HCT116 (cell line): ENCODE measurements around the gene LAMB2. TPM values are rescaled to one million over a fixed set of nuclear protein-coding genes. Genes with fewer than 3 reads are reported as not detected.
A peak's percentile ranks its signal among the peaks of the same experiment; 100 is the strongest.

Experiments used
- ATAC-seq: fragments of 200-7000 bp; cut with Tn5 transposase; 2 replicates; pipeline ENCODE4 v1.9.1; 2020; ENCODE audit warnings: mild to moderate bottlenecking, moderate library complexity
- BruUV-seq: library from RNA; stranded (reverse); fragments of 400-500 nt; replicated peaks from 2 replicates; lab custom pipeline; 2021; lab: Mats Ljungman, UMichigan
- CTCF ChIA-PET: fragments of 300-600 bp; sonication (Branson Sonifier 250); formaldehyde crosslinking; loops from one replicate; lab custom pipeline; 2021; ENCODE audit warnings: antibody characterized with exemption; lab: Charles Lee
- POLR2A ChIA-PET: fragments of 300-600, 350-600 bp; sonication (Branson Sonifier 250); formaldehyde crosslinking; loops from one replicate; lab custom pipeline; 2021; ENCODE audit warnings: antibody characterized with exemption; lab: Charles Lee
- RAD21 ChIA-PET, 2 experiments: fragments of 300-600 bp; sonication (Branson Sonifier 250); formaldehyde crosslinking; loops; one replicate each; lab custom pipeline; 2023; ENCODE audit warnings: low total read pairs in 2 of 2; ENCODE audit not compliant: uncharacterized antibody in 2 of 2, unreplicated experiment in 2 of 2, low non-redundant PET in 1 of 2; lab: Charles Lee
- DNase-seq: peaks from one replicate; pipeline ENCODE4 v3.0.0-alpha.2; 2010; ENCODE audit warnings: low read depth, low spot score
- H2AFZ ChIP-seq: fragments of 200-600 bp; shearing (Covaris generic), sonication (generic); 2 replicates; pipeline ENCODE4 v1.6.1; 2017; ENCODE audit warnings: low read depth, mixed run types, mixed read lengths, antibody characterized with exemption, low read length; ENCODE audit not compliant: poor library complexity, severe bottlenecking
- H3K27ac ChIP-seq: 2 replicates; pipeline ENCODE4 v1.5.1; 2012; ENCODE audit warnings: low read depth, low read length
- H3K27me3 ChIP-seq: fragments of 200-600 bp; sonication (generic); 2 replicates; pipeline ENCODE4 v1.6.1; 2016; ENCODE audit warnings: mixed run types, low read length, mixed read lengths; ENCODE audit not compliant: insufficient read depth
- H3K36me3 ChIP-seq, 2 experiments: fragments of 200-500 bp in 1 of 2; fragments of 200-600 bp in 1 of 2; sonication (Bioruptor generic) in 1 of 2; sonication (generic) in 1 of 2; 2 replicates each; pipeline versions ENCODE4 v1.5.1 to v1.6.1; 2014 to 2016; ENCODE audit warnings: low read length in 2 of 2, inconsistent platforms in 1 of 2, mixed read lengths in 1 of 2, mixed run types in 1 of 2; ENCODE audit not compliant: insufficient read depth in 2 of 2, control insufficient read depth in 1 of 2
- H3K4me1 ChIP-seq, 2 experiments: fragments of 200-600 bp in 1 of 2; sonication (generic) in 1 of 2; 2 replicates each; pipeline versions ENCODE4 v1.5.1 to v1.6.1; 2012 to 2017; ENCODE audit warnings: low read length in 2 of 2, inconsistent platforms in 1 of 2, mild to moderate bottlenecking in 1 of 2, mixed read lengths in 1 of 2, mixed run types in 1 of 2, moderate library complexity in 1 of 2; ENCODE audit not compliant: insufficient read depth in 2 of 2, control insufficient read depth in 1 of 2
- H3K4me2 ChIP-seq: fragments of 200-600 bp; sonication (generic); 2 replicates; pipeline ENCODE4 v1.6.1; 2017; ENCODE audit warnings: mixed run types, low read length, mixed read lengths
- H3K4me3 ChIP-seq, 2 experiments: fragments of 200-600 bp in 1 of 2; sonication (generic) in 1 of 2; replicated peaks in 1 of 2; 2 replicates each; pipeline ENCODE4 v1.5.1; 2011 to 2016; ENCODE audit warnings: low read length in 2 of 2, control low read depth in 1 of 2, low read depth in 1 of 2, mild to moderate bottlenecking in 1 of 2, mixed read lengths in 1 of 2, mixed run types in 1 of 2
- H3K79me2 ChIP-seq: fragments of 200-600 bp; sonication (generic); 2 replicates; pipeline ENCODE4 v1.6.1; 2017; ENCODE audit warnings: mild to moderate bottlenecking, mixed run types, low read length, moderate library complexity, mixed read lengths; ENCODE audit not compliant: insufficient read depth
- H3K9ac ChIP-seq: fragments of 200-600 bp; sonication (generic); 2 replicates; pipeline ENCODE4 v1.6.1; 2016; ENCODE audit warnings: low read length, mixed read lengths
- H3K9me2 ChIP-seq: fragments of 200-600 bp; sonication (generic), shearing (Covaris generic); 2 replicates; pipeline ENCODE4 v1.6.1; 2017; ENCODE audit warnings: mixed run types, mild to moderate bottlenecking, moderate library complexity; ENCODE audit not compliant: insufficient read depth
- H3K9me3 ChIP-seq, 2 experiments: fragments of 200-500 bp in 1 of 2; fragments of 200-600 bp in 1 of 2; sonication (Bioruptor generic) in 1 of 2; sonication (generic) in 1 of 2; 2 replicates each; pipeline ENCODE4 v1.6.1; 2014 to 2017; ENCODE audit warnings: low read length in 2 of 2, mixed read lengths in 2 of 2, inconsistent platforms in 1 of 2, low read depth in 1 of 2, mild to moderate bottlenecking in 1 of 2, mixed run types in 1 of 2, moderate library complexity in 1 of 2; ENCODE audit not compliant: control insufficient read depth in 1 of 2, insufficient read depth in 1 of 2
- H4K20me1 ChIP-seq: fragments of 200-600 bp; sonication (generic), shearing (Covaris generic); 2 replicates; pipeline ENCODE4 v1.6.1; 2017; ENCODE audit warnings: mixed run types, mild to moderate bottlenecking, moderate library complexity; ENCODE audit not compliant: insufficient read depth
- CBX3 ChIP-seq: IDR thresholded peaks from 2 replicates; pipeline ENCODE4 v1.6.1; 2012; ENCODE audit warnings: low read depth
- EGR1 ChIP-seq: IDR thresholded peaks from 2 replicates; pipeline ENCODE4 v1.6.1; 2012; ENCODE audit warnings: low read depth
- ELF1 ChIP-seq: IDR thresholded peaks from 2 replicates; pipeline ENCODE4 v1.6.1; 2012; ENCODE audit warnings: low read depth, borderline replicate concordance
- EZH2phosphoT487 ChIP-seq: fragments of 200-600 bp; IDR thresholded peaks from 2 replicates; pipeline ENCODE4 v1.6.1; 2018; ENCODE audit warnings: antibody characterized with exemption, borderline replicate concordance
- JUND ChIP-seq: IDR thresholded peaks from 2 replicates; pipeline ENCODE4 v1.6.1; 2012
- POLR2A ChIP-seq: IDR thresholded peaks from 2 replicates; pipeline ENCODE4 v1.7.0; 2011; ENCODE audit warnings: borderline replicate concordance; ENCODE audit not compliant: insufficient read depth, insufficient read length; ENCODE audit errors: extremely low read depth
- POLR2AphosphoS5 ChIP-seq: IDR thresholded peaks from 2 replicates; pipeline ENCODE4 v1.6.1; 2011; ENCODE audit warnings: mild to moderate bottlenecking, low read depth, low read length, moderate library complexity
- RAD21 ChIP-seq: IDR thresholded peaks from 2 replicates; pipeline ENCODE4 v1.6.1; 2012; ENCODE audit warnings: low read depth, mild to moderate bottlenecking
- SIN3A ChIP-seq: IDR thresholded peaks from 2 replicates; pipeline ENCODE4 v1.6.1; 2012; ENCODE audit warnings: low read depth
- SRF ChIP-seq: IDR thresholded peaks from 2 replicates; pipeline ENCODE4 v1.6.1; 2012; ENCODE audit warnings: low read depth
- ZNF274 ChIP-seq: fragments of 200-500 bp; sonication (Bioruptor generic); IDR thresholded peaks from 2 replicates; pipeline ENCODE4 v1.6.1; 2014; ENCODE audit warnings: mild to moderate bottlenecking, low read depth, low read length, inconsistent platforms
- intact Hi-C: fragments of 100-400 bp; cut with micrococcal nuclease; formaldehyde crosslinking; loops from 2 replicates; pipeline ENCODE4 v1.10.0; 2022
- total RNA-seq: library from RNA; stranded (reverse); gene quantifications from one replicate; pipeline ENCODE4 v1.2.1, GENCODE V29; 2021; ENCODE audit not compliant: unreplicated experiment
- TF ChIP-seq, protein P1 (sequence below): IDR thresholded peaks from 2 replicates; pipeline ENCODE4 v1.6.1; 2012; ENCODE audit warnings: low read depth
- TF ChIP-seq, protein P2 (sequence below): IDR thresholded peaks from 2 replicates; pipeline ENCODE4 v1.6.1; 2011; ENCODE audit warnings: mild to moderate bottlenecking, low read length, moderate library complexity; ENCODE audit not compliant: insufficient replicate concordance; ENCODE audit errors: extremely low read depth
- TF ChIP-seq, protein P3 (sequence below): IDR thresholded peaks from 2 replicates; pipeline ENCODE4 v1.6.1; 2012

Gene LAMB2
- total RNA-seq, 1 experiment from 2014 or later: 213 TPM

DNA sequence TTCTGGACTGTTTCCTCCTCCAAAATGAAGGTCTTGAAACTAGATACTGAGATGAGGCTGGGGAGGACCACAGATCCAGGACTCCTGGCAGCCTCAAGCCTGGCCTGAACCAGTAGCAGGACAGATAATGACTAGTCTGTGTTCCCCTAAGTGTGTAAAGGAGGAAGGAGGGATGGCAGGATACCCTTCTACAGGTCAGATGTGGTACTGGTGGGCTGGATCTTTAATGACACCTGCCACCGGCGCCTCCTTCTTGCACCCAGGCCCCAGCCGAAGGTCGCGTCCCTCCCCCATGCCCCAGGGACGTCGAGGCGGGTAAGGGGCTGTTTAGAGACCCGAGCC, 12.8 kb downstream of the LAMB2 start:
- Histone ChIP-seq H4K20me1 (no peaks in the 10 kb centered on the region), H3K9ac (peak overlapping the region; percentile 96), H3K9me3 (no peaks in the 10 kb centered on the region), H3K4me3 (peak overlapping the region; percentile 77 to 83), H2AFZ (no peak overlapping the region), H3K79me2 (peaks cover 21% of the 10 kb centered on the region), H3K36me3 (peaks cover 34% of the 10 kb centered on the region in 2 experiments), H3K9me2 (no peaks in the 10 kb centered on the region), H3K27me3 (no peaks in the 10 kb centered on the region), H3K4me1 (peaks cover 7 to 14% of the 10 kb centered on the region in 2 experiments), H3K4me2 (peak overlapping the region; percentile 99), H3K27ac (peak overlapping the region; percentile 100)
- TF ChIP-seq, protein P1, sequence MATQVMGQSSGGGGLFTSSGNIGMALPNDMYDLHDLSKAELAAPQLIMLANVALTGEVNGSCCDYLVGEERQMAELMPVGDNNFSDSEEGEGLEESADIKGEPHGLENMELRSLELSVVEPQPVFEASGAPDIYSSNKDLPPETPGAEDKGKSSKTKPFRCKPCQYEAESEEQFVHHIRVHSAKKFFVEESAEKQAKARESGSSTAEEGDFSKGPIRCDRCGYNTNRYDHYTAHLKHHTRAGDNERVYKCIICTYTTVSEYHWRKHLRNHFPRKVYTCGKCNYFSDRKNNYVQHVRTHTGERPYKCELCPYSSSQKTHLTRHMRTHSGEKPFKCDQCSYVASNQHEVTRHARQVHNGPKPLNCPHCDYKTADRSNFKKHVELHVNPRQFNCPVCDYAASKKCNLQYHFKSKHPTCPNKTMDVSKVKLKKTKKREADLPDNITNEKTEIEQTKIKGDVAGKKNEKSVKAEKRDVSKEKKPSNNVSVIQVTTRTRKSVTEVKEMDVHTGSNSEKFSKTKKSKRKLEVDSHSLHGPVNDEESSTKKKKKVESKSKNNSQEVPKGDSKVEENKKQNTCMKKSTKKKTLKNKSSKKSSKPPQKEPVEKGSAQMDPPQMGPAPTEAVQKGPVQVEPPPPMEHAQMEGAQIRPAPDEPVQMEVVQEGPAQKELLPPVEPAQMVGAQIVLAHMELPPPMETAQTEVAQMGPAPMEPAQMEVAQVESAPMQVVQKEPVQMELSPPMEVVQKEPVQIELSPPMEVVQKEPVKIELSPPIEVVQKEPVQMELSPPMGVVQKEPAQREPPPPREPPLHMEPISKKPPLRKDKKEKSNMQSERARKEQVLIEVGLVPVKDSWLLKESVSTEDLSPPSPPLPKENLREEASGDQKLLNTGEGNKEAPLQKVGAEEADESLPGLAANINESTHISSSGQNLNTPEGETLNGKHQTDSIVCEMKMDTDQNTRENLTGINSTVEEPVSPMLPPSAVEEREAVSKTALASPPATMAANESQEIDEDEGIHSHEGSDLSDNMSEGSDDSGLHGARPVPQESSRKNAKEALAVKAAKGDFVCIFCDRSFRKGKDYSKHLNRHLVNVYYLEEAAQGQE: no peak
- no peak for TF ChIP-seq SRF
- TF ChIP-seq, protein P2, sequence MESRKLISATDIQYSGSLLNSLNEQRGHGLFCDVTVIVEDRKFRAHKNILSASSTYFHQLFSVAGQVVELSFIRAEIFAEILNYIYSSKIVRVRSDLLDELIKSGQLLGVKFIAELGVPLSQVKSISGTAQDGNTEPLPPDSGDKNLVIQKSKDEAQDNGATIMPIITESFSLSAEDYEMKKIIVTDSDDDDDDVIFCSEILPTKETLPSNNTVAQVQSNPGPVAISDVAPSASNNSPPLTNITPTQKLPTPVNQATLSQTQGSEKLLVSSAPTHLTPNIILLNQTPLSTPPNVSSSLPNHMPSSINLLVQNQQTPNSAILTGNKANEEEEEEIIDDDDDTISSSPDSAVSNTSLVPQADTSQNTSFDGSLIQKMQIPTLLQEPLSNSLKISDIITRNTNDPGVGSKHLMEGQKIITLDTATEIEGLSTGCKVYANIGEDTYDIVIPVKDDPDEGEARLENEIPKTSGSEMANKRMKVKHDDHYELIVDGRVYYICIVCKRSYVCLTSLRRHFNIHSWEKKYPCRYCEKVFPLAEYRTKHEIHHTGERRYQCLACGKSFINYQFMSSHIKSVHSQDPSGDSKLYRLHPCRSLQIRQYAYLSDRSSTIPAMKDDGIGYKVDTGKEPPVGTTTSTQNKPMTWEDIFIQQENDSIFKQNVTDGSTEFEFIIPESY: no peak
- no peak for TF ChIP-seq EGR1
- TF ChIP-seq ZNF274: no peak
- no peak for TF ChIP-seq ELF1
- TF ChIP-seq RAD21: no peak
- TF ChIP-seq JUND: no peak
- no peak for TF ChIP-seq SIN3A
- no peak for TF ChIP-seq CBX3
- no peak for TF ChIP-seq POLR2A
- TF ChIP-seq, protein P3, sequence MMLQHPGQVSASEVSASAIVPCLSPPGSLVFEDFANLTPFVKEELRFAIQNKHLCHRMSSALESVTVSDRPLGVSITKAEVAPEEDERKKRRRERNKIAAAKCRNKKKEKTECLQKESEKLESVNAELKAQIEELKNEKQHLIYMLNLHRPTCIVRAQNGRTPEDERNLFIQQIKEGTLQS: no peak
- no peak for TF ChIP-seq POLR2AphosphoS5
- TF ChIP-seq EZH2phosphoT487: no peak
- ChIA-PET POLR2A (interaction anchor here (1.0 to 1.3 kb wide), 3 partner anchors 16 to 98 kb away, joined by 3 to 5 read pairs (median 5); partner anchors contain the start of genes IMPDH2, NDUFAF3 and QARS1), CTCF (no interaction called here), RAD21 (interaction anchor here in 1 of 2 experiments (0.8 kb wide), 1 partner anchor 13 kb away, joined by 3 read pairs; no protein-coding TSS in a partner anchor)
- TSS peak; percentile 33 for BruUV-seq
- ATAC-seq: peak; percentile 30; the same call in 1 of the 2 replicates
- intact Hi-C loops: no loop called here
- DNase-seq: no peak
